Renal pelvis (tissue), 4 donors: ENCODE measurements around the gene SLC66A2. TPM values are rescaled to one million over a fixed set of nuclear protein-coding genes. Genes with fewer than 3 reads are reported as not detected.
"Not testable (repeated sequence)": the region's sequence is repeated elsewhere in the genome, so short reads cannot be mapped to it uniquely, and the experiment has no call there.

ENCODE experiments used
- DNase-seq: peaks from one replicate; pipeline ENCODE4 v3.0.0-alpha.2; 2013
- polyA plus RNA-seq, 3 donors: library from polyadenylated mRNA; unstranded; fragments of 120-200 nt; gene quantifications; one replicate each; pipeline ENCODE4 v1.2.1, GENCODE V29; 2013; ENCODE audit not compliant: insufficient read length in 3 of 3

SLC66A2 gene
- polyA plus RNA-seq, 3 donors, result 27.0 to 32.7 (median 31.0) TPM

DNA sequence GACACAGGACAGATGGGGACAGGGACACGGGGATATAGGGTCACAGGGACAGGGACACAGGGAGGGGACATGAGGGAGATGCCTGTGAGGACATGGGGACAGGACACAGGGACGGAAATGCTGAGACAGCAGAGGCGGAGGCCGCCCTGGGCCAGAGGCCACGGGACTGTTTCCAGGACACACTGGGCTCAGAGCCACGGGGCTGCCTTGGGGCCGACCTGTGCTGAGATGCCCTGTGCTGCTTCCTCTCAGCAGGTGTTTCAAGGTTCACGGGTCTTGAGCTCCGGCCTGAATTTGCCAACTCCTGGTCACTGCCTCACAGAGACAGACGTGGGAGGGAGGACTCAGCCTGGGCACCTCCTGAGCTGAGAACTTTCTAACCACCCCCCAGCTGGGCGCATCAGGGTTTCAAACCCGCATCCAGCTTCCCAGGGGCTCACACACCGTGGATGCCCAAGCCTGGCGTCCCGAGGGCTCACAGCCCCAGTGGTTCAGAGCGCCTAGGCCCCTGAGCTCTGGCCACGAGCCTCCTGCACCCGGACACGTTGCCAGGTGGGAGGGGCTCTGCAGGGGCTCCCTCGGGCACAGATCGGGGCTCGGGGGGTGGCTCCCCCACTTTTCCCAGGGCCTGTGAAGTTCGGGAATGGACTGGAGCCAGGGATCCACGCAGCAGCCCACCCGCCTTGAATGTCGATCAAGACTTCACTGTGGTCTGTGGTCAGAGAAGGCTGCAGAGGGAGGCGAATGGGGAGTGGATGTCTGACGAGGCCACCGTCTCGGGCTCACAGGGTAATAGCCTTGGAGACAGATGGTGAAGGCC lies 64.1 kb downstream of the SLC66A2 start:
- no peak for DNase-seq

DNA sequence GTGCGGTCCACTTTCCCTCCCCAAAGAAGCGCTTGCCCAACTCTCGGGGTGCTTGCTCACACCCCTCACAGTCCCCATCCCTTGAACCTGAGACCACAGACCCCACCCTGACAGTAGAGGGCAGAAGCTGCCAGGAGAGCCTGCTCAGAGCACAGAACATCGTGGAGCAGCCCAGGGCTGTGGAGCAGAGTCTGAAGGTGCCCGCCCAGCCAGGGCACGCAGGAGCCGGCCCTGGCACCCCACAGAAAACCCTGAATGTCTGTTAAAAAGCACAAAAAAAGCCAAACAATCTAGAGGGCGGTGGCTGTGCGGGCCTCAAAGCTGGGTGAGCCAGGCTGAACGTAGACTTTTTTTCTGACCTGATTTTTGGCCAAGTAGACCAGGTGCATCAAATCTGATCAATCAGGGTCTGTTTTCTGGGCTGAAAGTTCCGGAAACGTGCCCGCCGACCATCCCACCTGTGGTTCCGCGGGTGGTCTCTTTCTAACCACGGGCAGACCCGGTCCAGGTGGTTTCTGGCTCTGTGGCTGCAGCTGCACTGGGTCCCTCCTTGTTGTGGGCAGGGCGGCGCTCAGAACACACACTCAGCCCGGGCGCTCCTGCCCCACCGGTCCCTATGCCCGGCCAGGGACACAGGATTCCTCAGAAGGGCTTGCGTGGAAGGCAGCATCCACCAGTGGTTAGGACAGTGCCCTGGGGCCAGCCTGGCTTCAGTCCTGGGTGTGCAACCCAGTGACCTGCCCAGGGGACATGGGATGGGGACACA lies 66.3 kb downstream of the SLC66A2 start:
- DNase-seq, result no peak

DNA sequence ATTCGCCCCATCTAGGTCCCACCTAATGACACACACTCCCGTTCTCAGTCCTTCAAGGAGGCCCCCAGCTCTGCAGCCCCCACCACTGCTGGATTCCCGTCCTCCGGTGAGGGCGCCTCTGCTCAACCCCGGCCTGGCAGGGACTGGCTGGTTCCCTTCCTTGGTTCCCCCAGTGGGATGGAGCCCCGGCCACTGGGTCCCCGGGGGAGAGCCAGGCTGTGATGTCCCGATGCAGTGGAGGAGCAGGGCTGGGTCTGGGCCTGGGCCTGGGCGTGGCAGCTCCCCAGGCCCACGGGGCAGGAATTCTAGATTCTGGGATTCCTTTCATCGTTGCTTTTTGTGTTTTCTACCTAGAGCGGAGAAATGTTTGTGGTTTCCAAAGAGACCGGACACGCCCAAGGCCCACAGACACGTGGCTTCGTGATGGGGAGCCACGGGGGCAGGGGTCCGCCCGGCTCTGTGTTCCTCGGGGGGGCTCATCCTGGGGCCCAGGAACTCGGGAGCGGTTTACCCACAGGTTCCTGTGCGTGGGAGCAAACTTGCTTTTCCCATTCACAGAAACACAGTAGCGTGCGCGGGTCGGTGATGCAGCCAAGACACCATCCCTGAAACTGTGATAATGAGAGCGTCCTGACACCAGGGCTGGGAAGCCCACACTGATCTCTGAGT lies 67.0 kb downstream of the SLC66A2 start:
- DNase-seq, result no peak

DNA sequence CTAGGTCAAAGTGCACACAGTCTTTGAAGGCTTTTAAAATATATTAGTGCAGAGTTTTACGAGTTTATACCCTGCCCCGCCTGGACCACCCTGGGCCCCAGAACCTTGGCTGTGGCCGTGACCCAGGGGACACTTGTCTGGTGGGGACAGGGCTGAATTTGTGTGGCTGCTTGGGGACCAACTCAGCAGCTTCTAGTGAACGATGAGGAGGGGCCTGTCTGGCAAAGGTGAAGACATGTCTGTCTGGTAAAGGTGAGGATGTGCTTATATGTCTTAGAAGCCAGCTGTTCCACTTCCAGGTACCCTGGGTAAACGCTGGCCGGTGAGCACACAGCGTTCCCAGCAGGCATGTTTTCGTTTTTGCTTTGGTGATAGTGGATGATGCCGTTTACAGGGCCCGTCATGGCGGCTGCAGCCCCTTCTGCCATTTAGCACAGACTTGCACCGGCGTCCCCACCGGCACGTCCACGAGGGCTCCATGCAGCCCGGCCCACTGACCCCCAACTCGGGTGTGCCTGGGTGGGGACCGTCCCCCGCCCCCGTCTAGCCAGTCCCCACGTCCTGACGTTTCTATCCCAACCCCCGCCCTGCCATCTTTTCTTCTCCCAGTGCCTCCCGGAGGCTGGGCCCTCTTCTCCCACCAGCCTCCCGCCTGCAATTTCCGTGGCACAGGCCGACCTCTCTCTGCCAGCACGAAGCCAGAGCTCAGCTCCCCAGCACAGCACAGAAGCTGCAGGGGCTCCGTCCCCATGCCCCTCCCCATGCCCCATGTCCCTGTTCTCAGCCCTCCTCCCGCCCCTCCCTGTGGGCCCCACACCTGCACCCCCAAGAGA lies 67.8 kb downstream of the SLC66A2 start:
- no peak for DNase-seq

DNA sequence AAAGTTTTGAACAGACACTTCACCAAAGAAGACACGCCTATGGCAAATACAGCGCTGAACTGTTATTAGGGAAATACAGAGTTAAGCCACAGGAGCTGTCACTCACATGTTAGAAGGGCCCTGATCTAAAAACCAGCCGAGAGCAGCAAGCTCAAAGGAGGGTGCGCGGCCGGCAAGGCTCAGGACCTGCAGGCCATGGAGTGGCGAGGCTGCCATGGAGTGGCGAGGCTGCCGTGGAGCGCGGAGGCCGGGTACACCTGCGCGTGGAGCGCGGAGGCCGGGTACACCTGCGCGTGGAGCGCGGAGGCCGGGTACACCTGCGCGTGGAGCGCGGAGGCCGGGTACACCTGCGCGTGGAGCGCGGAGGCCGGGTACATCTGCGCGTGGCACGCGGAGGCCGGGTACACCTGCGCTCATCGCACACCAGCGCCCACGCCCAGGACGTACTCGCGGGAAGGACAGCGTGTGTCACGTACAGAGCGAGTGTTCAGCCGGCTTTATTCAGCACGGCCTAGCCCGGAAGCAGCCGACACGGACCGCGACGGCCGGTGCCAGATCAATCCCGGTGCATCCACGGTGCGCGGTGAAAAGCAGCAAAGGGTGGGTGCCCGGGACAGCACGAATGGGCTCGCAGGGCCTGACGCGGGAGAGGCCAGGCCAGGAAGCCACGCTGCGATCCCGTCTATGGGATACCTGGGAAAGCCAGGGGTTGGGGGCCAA lies 68.8 kb downstream of the SLC66A2 start:
- DNase-seq, result no peak

DNA sequence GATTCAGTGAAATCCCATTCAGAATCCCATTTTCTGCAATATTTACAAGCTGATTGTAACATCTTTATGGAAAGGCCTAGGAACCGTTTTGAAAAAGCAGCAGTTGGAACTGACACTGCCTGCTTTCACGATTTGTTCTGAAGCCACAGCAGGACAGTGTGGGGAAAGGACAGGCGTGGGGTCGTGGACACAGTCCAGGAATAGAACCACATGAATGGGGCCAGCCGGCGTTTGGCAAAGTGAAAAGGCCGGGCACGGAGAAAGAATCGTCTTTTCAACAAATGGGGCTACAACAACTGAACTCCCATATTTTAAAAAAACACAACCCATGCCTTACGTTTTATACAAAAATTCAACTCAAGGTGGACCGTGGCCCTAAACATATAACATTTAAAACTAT lies 69.8 kb downstream of the SLC66A2 start:
- DNase-seq, result no peak

DNA sequence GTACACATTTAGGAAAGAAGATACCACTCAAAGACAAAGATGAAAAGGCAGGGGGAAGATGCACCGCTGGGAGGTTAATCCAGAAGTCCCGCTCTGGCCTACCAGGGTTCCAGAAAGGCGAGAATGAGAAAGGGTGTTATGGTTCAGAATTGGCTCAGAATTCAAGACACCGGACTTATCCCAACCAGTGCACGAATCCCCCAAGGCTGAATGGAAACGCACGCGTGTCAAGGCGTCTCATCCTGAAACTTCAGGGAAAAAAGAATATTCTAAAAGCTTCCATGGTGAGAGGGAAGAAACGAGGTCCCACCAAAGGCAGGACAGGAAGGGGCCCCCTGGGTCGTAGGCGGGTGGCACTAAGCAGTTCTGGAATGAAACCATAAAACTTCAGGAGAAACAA lies 71.9 kb downstream of the SLC66A2 start:
- no peak for DNase-seq

DNA sequence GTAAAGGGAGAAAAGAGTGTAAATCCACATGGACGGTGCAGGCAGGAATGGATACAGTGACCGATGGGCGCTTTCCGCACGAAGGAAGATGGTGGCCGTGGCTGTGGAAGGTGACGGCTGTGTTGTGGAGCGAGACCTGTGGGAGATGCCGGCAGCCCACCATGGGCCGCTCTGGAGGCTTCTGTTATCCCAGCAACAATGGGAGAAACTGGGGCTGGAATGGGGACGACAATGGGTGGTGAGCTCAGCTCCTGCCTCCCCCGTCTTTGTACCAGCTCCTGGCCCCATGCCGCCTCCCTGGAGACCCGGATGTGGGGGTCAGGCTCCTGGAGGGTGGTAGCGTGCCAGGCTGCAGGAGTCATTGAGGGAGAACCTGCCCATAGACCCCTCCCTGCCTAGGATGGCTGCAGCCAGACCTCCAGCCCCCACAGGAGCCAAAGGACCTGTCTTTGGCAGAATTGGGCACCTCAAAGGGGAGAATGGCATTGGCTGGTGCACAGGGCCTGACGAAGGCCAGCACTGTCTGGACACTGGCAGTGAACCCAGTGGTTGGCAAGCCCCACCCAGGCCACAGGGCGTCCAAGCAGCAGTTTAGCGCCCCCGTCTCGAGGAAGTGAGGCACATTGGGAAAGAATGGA lies 72.6 kb downstream of the SLC66A2 start:
- no peak for DNase-seq

DNA sequence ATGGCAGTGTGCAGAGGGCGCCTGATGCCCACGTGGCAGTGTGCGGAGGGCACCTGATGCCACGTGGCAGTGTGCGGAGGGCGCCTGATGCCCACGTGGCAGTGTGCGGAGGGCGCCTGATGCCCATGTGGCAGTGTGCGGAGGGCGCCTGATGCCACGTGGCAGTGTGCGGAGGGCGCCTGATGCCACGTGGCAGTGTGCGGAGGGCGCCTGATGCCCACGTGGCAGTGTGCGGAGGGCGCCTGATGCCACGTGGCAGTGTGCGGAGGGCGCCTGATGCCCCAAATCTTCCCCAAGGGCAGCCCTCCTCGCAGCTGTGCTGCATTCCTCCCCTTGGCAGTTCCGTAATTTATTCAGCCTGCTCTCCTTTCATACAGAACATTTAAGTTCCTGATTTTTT lies 73.2 kb downstream of the SLC66A2 start:
- not testable (repeated sequence) for DNase-seq

DNA sequence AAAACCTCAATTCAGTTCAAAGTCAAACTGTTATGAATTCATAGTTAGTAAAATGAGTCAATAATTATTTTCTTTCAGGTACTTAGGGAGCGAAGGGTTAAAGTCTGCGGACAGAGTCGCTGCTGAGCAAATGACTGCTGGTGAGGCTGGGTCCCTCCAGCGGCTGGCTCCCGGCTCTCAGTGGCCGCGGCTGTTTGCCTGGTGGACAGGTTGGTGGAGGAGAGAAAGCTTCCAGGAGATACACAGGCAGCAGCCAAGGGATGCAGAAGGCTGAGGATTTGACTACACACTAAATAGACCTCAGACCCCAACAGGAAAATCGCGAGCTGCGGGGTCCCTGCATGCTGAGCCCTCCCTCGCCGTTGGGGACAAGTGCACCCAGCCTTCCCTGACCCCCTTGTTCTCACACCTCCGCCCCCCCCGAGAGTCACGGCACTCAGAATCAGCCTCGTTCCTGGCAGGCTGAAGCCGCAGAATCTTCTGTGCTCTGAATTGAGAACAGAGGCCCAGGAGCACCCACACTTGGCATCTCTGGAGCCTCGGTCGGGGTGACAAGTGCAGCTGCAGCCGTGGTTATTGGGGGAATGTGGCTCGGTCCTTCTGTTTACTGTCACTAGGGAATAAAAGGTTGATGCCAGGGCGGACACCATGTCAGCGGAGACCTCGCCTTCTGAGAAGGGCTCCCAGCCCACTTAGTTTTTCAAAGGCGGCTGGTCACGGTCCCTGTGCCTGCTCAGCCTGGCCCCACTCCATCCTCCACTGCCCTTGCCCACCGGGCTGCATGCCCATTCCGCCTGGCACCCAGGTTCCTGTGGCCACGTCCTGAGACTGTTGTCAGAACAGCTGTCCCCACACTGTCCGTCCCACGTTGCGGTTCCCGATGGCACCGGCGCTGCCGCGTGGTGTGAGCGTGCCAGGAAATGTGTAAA lies 74.0 kb downstream of the SLC66A2 start:
- no peak for DNase-seq

DNA sequence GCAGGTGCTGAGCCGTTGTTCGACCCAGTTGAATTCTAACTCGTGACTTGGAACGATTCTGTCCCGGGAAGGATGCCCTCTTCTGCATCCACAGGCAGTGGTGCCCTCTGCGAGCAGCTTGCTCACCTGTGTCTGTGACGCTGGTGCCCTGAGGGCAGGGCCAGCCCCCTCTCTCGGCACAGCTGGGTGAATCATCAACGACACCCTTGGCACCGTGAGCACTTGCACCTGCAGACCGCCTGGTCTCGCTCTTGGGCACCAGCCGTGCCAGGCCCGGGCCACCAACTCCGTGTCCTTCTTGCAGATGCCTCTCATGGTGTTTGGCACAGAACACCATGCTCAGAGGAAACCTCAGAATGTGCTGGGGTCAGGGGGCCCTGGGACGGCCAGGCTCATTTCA lies 75.0 kb downstream of the SLC66A2 start:
- no peak for DNase-seq

DNA sequence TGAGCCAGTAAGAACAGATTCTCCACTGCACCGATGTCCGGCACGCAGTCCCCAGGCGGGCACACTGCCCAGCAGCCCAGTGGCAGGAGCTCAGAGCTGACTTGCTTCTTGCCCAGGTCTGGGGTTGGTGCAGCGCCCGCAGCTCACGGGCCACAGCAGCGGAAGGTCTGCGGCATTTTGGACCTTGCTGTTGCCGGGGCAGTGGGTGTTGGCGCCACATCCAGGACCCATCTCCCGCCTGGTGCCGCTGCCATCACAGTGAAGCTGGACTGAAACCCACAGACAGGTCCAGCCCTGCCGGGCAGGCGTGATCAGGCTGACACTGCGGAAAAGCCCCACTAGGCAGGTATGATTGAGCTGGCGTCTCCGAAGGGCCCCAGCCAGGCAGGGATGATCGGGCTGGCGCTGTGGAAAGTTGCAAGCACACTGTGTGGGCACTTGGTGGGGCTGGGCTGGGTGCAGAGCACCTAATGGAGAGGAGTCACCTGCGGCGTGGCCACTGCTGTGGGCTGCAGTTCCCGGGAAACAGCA lies 75.5 kb downstream of the SLC66A2 start:
- no peak for DNase-seq

DNA sequence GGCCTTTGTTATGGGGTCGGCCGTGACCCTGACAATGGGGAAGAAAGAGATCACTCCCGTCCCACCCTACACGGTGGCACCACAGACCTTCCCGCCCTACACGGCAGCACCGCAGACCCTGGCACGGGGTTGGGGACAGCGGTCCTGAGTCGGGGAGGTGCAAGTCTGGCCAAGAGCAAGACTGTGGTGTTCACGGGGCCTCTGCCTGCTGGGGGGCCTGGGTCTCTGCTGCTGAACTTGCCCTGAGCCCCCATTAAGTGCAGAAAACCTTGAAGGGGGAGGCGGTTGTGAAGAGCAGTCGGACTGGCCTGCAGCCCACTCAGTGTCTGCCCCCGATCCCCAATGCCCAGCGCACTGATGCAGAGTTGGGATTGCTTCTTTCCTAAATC lies 75.9 kb downstream of the SLC66A2 start:
- DNase-seq, result no peak

DNA sequence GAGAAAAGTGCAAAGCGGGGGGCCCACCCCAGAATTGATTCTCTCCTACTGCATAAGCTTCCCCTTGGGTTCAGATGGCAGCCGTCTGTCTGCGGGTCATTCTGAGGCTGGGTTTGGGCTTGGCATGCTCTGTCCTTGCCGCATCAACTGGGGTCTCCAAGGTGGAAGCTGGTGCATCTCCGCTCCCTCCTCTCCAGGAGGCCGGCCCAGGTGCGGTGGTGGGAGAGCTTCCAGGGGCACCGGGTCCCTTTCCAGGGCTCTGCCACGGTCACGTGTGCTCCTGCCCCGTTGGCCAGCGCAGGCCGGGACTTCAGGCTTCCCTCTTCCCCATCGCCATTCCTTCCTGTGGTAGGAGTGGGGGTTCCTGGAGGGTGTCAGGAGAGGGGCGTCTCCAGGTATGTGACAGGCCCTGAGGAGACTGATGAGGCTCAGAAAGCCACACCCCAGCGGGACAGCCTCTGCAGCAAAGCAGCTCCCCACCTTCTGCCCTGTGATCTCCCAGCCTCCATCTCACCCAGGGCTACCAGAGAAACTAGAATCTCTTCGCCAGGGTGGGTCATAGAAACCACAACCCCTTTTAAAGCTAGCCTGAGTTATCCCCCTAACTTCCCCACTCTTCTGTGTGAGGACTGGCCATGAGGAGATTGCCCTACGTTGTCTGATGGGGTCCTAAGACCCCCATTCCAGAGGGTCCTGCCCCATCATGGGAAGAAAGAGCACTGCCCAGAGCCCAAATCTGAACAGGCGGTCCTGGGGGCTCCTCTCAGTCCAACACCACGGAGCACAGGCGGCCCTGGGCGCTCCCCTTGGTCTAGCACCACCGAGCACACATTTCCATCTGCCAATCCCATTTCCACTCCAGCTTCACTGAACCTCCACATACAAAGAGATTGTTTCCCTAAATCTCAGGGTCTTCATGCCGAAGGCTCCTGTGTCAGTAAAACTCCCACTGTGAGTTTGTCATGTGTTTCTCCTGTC lies 76.6 kb downstream of the SLC66A2 start:
- no peak for DNase-seq

DNA sequence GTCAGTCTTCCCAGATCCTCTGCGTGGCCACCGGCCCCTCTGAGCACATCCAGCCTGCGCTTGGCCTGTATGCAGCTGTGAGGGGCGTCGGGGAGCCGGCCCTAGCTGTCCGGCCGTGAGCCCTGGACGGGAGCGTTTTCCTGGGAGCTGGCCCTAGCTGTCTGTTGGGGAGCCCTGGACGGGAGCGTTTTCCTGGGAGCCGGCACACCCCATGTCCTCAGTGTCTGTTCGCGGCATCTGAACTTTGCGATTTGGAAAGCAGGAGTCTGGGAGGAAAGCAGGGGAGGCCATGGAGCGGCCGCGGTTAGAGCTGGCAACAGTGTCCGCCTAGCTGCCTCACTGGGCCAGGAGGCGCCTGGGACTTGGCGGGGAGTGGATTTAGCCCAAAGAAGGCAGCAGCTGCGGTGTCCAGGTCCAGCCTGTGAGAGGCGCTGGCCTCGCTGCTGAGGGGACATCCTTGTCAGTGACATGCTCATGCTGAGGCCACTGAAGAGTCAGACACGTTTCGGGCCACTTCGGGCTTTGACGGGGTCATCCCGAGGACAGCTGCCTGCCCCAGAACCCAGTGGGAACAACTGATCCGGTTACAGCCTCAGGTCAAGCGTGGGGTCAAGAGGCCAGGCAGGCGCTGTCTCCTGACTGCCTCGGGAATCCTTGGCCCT lies 77.9 kb downstream of the SLC66A2 start:
- no peak for DNase-seq

DNA sequence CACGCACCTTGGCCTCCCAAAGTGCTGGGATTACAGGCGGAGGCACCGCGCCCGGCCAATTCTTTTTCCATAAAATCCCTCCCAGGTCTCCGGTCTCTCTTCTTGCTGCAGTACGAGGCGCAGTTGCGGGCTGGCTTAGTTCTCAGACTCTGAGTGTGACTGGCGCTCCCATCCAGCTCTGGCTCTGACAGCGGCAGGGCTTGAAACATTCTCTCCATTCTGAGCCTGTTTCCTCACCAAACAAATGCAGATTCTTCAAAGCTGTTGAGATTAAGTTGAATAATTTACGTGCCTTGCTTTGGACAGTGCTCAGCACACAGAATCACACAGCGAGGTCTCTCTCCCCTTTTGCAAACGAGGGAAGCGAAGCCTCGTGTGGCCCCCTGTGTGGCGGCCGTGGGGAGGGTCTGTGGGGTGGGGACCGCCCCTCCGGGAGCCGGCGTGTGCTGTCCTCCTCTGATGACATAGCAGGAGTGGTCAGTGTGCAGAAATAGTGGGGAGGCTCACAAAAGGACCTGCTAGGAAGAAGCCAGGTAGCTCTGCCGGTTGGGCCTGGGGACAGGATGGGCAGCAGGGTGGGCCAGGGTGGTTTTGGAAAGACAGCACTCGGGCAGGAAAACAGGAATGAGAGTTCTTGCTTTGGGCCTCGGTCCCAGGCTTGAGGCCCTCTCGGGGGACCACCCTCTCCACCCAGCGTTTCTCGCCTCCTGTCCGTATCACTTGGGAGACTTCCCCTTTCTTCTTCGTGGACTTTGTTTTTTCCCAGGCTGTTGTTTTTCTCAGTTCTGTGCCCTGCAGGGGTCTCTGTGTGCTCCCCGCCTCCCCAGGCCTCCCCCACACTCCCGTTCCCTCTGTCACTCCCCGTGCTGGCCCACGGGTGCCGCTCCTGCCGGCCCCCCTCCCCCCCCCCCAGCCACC lies 78.7 kb downstream of the SLC66A2 start:
- DNase-seq, result no peak
